Measurements from ENCODE around the gene TMEM187.

The TMEM187 gene

GRCh38 chrX:153935326-153935851, 37.2 kb upstream of the TMEM187 start:
- peak; percentile 52 for DNase-seq (ENCODE audit: low spot score)

- DNase-seq (ENCODE audit: low spot score) = no peak
Observed at GRCh38 chrX:153937056-153937455, 35.5 kb upstream of the TMEM187 start.

GRCh38 chrX:153938226-153938786, 34.2 kb upstream of the TMEM187 start:
- DNase-seq (ENCODE audit: low spot score) = no peak

- no peak for DNase-seq (ENCODE audit: low spot score)
Observed at GRCh38 chrX:153939573-153939972, 33.0 kb upstream of the TMEM187 start.

- no peak for DNase-seq (ENCODE audit: low spot score)
Observed at GRCh38 chrX:153941336-153942252, 31.0 kb upstream of the TMEM187 start.

GRCh38 chrX:153944140-153944799, 28.3 kb upstream of the TMEM187 start, which contains the start of gene RENBP:
Gene RENBP, minus strand, starts transcription at chrX:153944643. Its CDS starts 33 bp downstream, at chrX:153944610.
- DNase-seq (ENCODE audit: low spot score) = no peak

GRCh38 chrX:153944800-153945150, 27.8 kb upstream of the TMEM187 start:
- no peak for DNase-seq (ENCODE audit: low spot score)

- DNase-seq (ENCODE audit: low spot score) = no peak
Observed at GRCh38 chrX:153945956-153946943, 26.3 kb upstream of the TMEM187 start.

GRCh38 chrX:153947009-153947769, 25.4 kb upstream of the TMEM187 start:
- DNase-seq (ENCODE audit: low spot score) = peak; percentile 68

GRCh38 chrX:153948002-153948466, 24.5 kb upstream of the TMEM187 start:
- DNase-seq (ENCODE audit: low spot score) = no peak

GRCh38 chrX:153948847-153949805, 23.4 kb upstream of the TMEM187 start:
- DNase-seq (ENCODE audit: low spot score) = no peak

GRCh38 chrX:153950127-153950526, 22.4 kb upstream of the TMEM187 start:
- DNase-seq (ENCODE audit: low spot score) = no peak

- DNase-seq (ENCODE audit: low spot score) = no peak
Observed at GRCh38 chrX:153951683-153952372, 20.7 kb upstream of the TMEM187 start.

GRCh38 chrX:153952373-153953026, 20.1 kb upstream of the TMEM187 start:
- no peak for DNase-seq (ENCODE audit: low spot score)

- peak; percentile 76 for DNase-seq (ENCODE audit: low spot score)
Observed at GRCh38 chrX:153953342-153953830, 19.2 kb upstream of the TMEM187 start.

GRCh38 chrX:153953892-153954557, 18.5 kb upstream of the TMEM187 start:
- no peak for DNase-seq (ENCODE audit: low spot score)

GRCh38 chrX:153954558-153955227, 17.9 kb upstream of the TMEM187 start:
- no peak for DNase-seq (ENCODE audit: low spot score)
